Natural killer cell (primary cell): Measurements from ENCODE around the gene SP3. TPM values are rescaled to one million over a fixed set of nuclear protein-coding genes. Genes with fewer than 3 reads are reported as not detected.

Experiments
- ATAC-seq, 3 donors: fragments of 150-1000 bp in 2 of 3; fragments of 200-7000 bp in 1 of 3; cut with Tn5 transposase; 1 replicate in 1 of 3; 2 replicates in 2 of 3; pipeline ENCODE4 v1.10.0; 2021; ENCODE audit warnings: mild to moderate bottlenecking in 2 of 3, moderate library complexity in 2 of 3
- DNase-seq, 2 donors: peaks; one replicate each; pipeline versions ENCODE4 v3.0.0 to v3.0.0-alpha.2; 2013 to 2021; ENCODE audit warnings: mixed read lengths in 1 of 2
- H3K27ac ChIP-seq: one replicate; pipeline ENCODE4 v1.5.1; 2013; ENCODE audit warnings: mild to moderate bottlenecking, low read length
- H3K27me3 ChIP-seq: one replicate; pipeline ENCODE4 v1.6.1; 2013; ENCODE audit warnings: low read length; ENCODE audit not compliant: control insufficient read depth, insufficient read depth
- H3K36me3 ChIP-seq: one replicate; pipeline ENCODE4 v1.6.1; 2013; ENCODE audit warnings: low read length; ENCODE audit not compliant: control insufficient read depth, insufficient read depth
- H3K4me1 ChIP-seq: one replicate; pipeline ENCODE4 v1.6.1; 2013; ENCODE audit warnings: low read length; ENCODE audit not compliant: control insufficient read depth, insufficient read depth
- H3K4me3 ChIP-seq: one replicate; pipeline ENCODE4 v1.5.1; 2013; ENCODE audit warnings: low read length
- H3K9me3 ChIP-seq: one replicate; pipeline ENCODE4 v1.6.1; 2013; ENCODE audit warnings: low read length; ENCODE audit not compliant: control insufficient read depth, insufficient read depth
- H3K27ac Mint-ChIP-seq, 2 donors: one replicate each; pipeline ENCODE4 v1.8.0; 2022; ENCODE audit warnings: mild to moderate bottlenecking in 2 of 2, mixed read lengths in 2 of 2, moderate library complexity in 1 of 2
- H3K27me3 Mint-ChIP-seq, 2 donors: one replicate each; pipeline ENCODE4 v1.8.0; 2022; ENCODE audit warnings: low read depth in 2 of 2, mixed read lengths in 2 of 2
- H3K36me3 Mint-ChIP-seq: one replicate; pipeline ENCODE4 v1.8.0; 2022; ENCODE audit warnings: mixed read lengths
- H3K4me1 Mint-ChIP-seq, 2 donors: one replicate each; pipeline ENCODE4 v1.8.0; 2022; ENCODE audit warnings: mixed read lengths in 2 of 2
- H3K4me3 Mint-ChIP-seq: one replicate; pipeline ENCODE4 v1.8.0; 2022; ENCODE audit warnings: mild to moderate bottlenecking, moderate library complexity, mixed read lengths
- H3K9me3 Mint-ChIP-seq, 2 donors: one replicate each; pipeline ENCODE4 v1.8.0; 2022; ENCODE audit warnings: mixed read lengths in 2 of 2
- CTCF ChIP-seq: fragments of 200-600 bp; IDR thresholded peaks from one replicate; pipeline ENCODE4 v1.8.0; 2022; ENCODE audit warnings: antibody characterized with exemption
- WGBS: methylation state at CpG from one replicate; pipeline ENCODE4 v1.1.7; 2013; ENCODE audit warnings: missing lambda C conversion rate; ENCODE audit not compliant: insufficient coverage; 5-methylcytosine and 5-hydroxymethylcytosine counted together
- intact Hi-C: fragments of 100-400 bp; cut with micrococcal nuclease; formaldehyde crosslinking; loops from one replicate; pipeline ENCODE4 v1.14.2; 2022
- total RNA-seq, 4 donors: library from RNA; stranded (reverse); fragments of 120-200 nt in 1 of 4; gene quantifications; one replicate each; pipeline versions ENCODE4 v1.2.3 to v1.2.4, GENCODE V29; 2013 to 2022

The SP3 gene
- total RNA-seq, 3 donors from 2014 or later (not counting 1 experiment from before 2014, with no cell fraction given), result 179 to 200 (median 188) TPM

GRCh38 chr2:173931751-173932150, 33.4 kb downstream of the SP3 start:
- Mint-ChIP-seq H3K36me3 (no peaks in the 10 kb centered on the region), H3K9me3 (no peaks in the 10 kb centered on the region), H3K27ac (peak overlapping the region in 1 of 2 donors; percentile 62), H3K4me1 (peaks cover 40 to 55% of the 10 kb centered on the region in 2 donors), H3K27me3 (no peaks in the 10 kb centered on the region), H3K4me3 (no peak overlapping the region)
- no peaks in the 10 kb centered on the region for H3K9me3 ChIP-seq
- no peak overlapping the region for H3K27ac ChIP-seq
- TF ChIP-seq CTCF, result no peak
- 89% methylated on average over 2 of the region's 2 CpGs for WGBS
- ATAC-seq (no peak), DNase-seq (no peak)
- intact Hi-C loops, result no loop called here
- peaks cover 14% of the 10 kb centered on the region for H3K36me3 ChIP-seq
- H3K4me3 ChIP-seq, result no peak overlapping the region
- no peaks in the 10 kb centered on the region for H3K27me3 ChIP-seq
- peaks cover 14% of the 10 kb centered on the region for H3K4me1 ChIP-seq

- Mint-ChIP-seq H3K4me1 (peaks cover 54 to 68% of the 10 kb centered on the region in 2 donors), H3K4me3 (no peak overlapping the region), H3K36me3 (no peaks in the 10 kb centered on the region), H3K27me3 (no peaks in the 10 kb centered on the region), H3K9me3 (no peaks in the 10 kb centered on the region), H3K27ac (peak overlapping the region; percentile 29 to 65)
- Histone ChIP-seq H3K4me1 (peaks cover 16% of the 10 kb centered on the region), H3K4me3 (no peak overlapping the region), H3K27me3 (no peaks in the 10 kb centered on the region), H3K9me3 (no peaks in the 10 kb centered on the region), H3K27ac (no peak overlapping the region), H3K36me3 (peaks cover 14% of the 10 kb centered on the region)
- 100% methylated on average over 1 of the region's 1 CpG for WGBS
- intact Hi-C loops, result no loop called here
- peak in 1 of 3 donors; percentile 12 for ATAC-seq
- DNase-seq, result no peak
- no peak for TF ChIP-seq CTCF
Observed at GRCh38 chr2:173929441-173929840, 35.7 kb downstream of the SP3 start.

- peak in 2 of 3 donors; percentile 44 for ATAC-seq
- Mint-ChIP-seq H3K9me3 (no peaks in the 10 kb centered on the region), H3K36me3 (no peaks in the 10 kb centered on the region), H3K4me3 (no peak overlapping the region), H3K27ac (peak overlapping the region; percentile 71 to 80), H3K27me3 (no peaks in the 10 kb centered on the region), H3K4me1 (peaks cover 70 to 79% of the 10 kb centered on the region in 2 donors)
- DNase-seq, result no peak
- TF ChIP-seq CTCF, result no peak
- no peak overlapping the region for H3K4me3 ChIP-seq
- peaks cover 13% of the 10 kb centered on the region for H3K4me1 ChIP-seq
- H3K27me3 ChIP-seq, result no peaks in the 10 kb centered on the region
- peaks cover 11% of the 10 kb centered on the region for H3K36me3 ChIP-seq
- intact Hi-C loops, result no loop called here
- no peaks in the 10 kb centered on the region for H3K9me3 ChIP-seq
- H3K27ac ChIP-seq, result no peak overlapping the region
Observed at GRCh38 chr2:173926875-173927274, 38.3 kb downstream of the SP3 start.

- no peak for DNase-seq
- intact Hi-C loops, result loop anchor here (5.0 kb wide), 1 partner anchor 38 kb away; no protein-coding TSS in a partner anchor
- no CpG with 5 or more reads among the region's 2 CpGs for WGBS
- H3K27ac ChIP-seq, result no peak overlapping the region
- H3K4me1 ChIP-seq, result peaks cover 16% of the 10 kb centered on the region
- Mint-ChIP-seq H3K27me3 (no peaks in the 10 kb centered on the region), H3K4me3 (no peak overlapping the region), H3K27ac (peak overlapping the region; percentile 57 to 78), H3K4me1 (peaks cover 73 to 75% of the 10 kb centered on the region in 2 donors), H3K9me3 (no peaks in the 10 kb centered on the region), H3K36me3 (no peaks in the 10 kb centered on the region)
- H3K27me3 ChIP-seq, result no peaks in the 10 kb centered on the region
- TF ChIP-seq CTCF, result no peak
- no peaks in the 10 kb centered on the region for H3K9me3 ChIP-seq
- H3K4me3 ChIP-seq, result no peak overlapping the region
- ATAC-seq, result no peak
- H3K36me3 ChIP-seq, result peaks cover 5% of the 10 kb centered on the region
Observed at GRCh38 chr2:173924285-173924684, 40.9 kb downstream of the SP3 start.
